ENCODE data around the gene XIAP. TPM values are rescaled to one million over a fixed set of nuclear protein-coding genes. Genes with fewer than 3 reads are reported as not detected.
"Not testable (repeated sequence)": the region's sequence is repeated elsewhere in the genome, so short reads cannot be mapped to it uniquely, and the experiment has no call there.

The XIAP gene
- total RNA-seq, 6 experiments from 2014 or later: 15.4 to 28.0 (median 24.7) TPM

DNA sequence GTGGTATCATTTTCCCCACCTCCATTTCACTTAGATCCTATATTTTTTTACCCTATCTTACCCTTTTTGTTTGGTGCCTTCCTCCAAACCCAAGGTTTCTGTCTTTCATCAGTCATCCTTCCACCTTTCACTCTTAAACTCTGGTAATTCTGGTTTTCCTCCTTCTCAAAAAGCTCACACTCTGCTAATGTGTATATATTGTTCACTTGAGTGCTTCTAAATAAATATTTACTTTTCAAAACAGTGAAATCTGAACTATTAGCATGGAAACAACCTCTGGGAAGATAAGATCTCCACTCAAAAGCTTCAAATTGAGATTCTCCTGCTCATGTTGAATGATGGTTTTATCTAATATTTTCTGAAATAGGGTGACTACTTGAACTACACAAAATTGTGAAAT, 21.5 kb downstream of the XIAP start:
- Histone ChIP-seq H3K36me3 (no peaks in the 10 kb centered on the region), H3K4me1 (no peaks in the 10 kb centered on the region), H3K27me3 (no peaks in the 10 kb centered on the region), H3K27ac (no peak overlapping the region), H3K4me3 (no peak overlapping the region), H3K9me3 (no peaks in the 10 kb centered on the region)
- DNase-seq: no peak
- no peak for ATAC-seq
- intact Hi-C loops (cut with DNase I): no loop called here
- TF ChIP-seq POLR2A (IDR thresholded peaks at IDR 0.05): no peak
- TF ChIP-seq, protein P1, sequence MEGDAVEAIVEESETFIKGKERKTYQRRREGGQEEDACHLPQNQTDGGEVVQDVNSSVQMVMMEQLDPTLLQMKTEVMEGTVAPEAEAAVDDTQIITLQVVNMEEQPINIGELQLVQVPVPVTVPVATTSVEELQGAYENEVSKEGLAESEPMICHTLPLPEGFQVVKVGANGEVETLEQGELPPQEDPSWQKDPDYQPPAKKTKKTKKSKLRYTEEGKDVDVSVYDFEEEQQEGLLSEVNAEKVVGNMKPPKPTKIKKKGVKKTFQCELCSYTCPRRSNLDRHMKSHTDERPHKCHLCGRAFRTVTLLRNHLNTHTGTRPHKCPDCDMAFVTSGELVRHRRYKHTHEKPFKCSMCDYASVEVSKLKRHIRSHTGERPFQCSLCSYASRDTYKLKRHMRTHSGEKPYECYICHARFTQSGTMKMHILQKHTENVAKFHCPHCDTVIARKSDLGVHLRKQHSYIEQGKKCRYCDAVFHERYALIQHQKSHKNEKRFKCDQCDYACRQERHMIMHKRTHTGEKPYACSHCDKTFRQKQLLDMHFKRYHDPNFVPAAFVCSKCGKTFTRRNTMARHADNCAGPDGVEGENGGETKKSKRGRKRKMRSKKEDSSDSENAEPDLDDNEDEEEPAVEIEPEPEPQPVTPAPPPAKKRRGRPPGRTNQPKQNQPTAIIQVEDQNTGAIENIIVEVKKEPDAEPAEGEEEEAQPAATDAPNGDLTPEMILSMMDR (IDR thresholded peaks at IDR 0.05): no peak

DNA sequence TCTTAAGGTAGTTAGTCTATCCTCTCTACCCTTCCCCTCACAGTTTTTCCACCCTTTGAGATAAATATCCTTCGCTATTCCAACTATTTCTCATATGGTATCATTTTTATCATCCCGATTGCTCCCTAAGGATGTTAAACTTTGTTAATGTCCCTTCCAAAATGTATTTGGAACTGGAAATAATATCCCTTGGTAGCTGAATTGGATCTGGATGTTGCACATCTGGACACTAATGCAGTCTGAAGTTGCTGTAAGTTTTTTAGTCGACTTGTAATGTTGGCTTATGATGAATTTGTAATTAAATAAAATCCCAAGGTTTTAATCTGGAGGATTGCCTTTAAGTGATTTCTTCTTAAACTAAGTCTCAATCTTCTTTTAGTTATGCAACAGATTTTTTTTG, 22.5 kb downstream of the XIAP start:
- Histone ChIP-seq H3K27me3 (no peaks in the 10 kb centered on the region), H3K36me3 (no peaks in the 10 kb centered on the region), H3K9me3 (no peaks in the 10 kb centered on the region), H3K27ac (no peak overlapping the region), H3K4me3 (no peak overlapping the region), H3K4me1 (no peaks in the 10 kb centered on the region)
- no peak for ATAC-seq
- 61% methylated on average over 3 of the region's 3 CpGs for WGBS (ENCODE audit: insufficient coverage, low coverage, low lambda C conversion rate, missing lambda C conversion rate)
- no peak for DNase-seq
- TF ChIP-seq, protein P1 (IDR thresholded peaks at IDR 0.05): no peak
- intact Hi-C loops (cut with DNase I): no loop called here

- no peaks in the 10 kb centered on the region for H3K4me1 ChIP-seq
- no peaks in the 10 kb centered on the region for H3K27me3 ChIP-seq
- no peak for DNase-seq
- peaks cover 0 to 6% (median 2%) of the 10 kb centered on the region in 4 donors for H3K36me3 ChIP-seq
- H3K27ac ChIP-seq: no peak overlapping the region
- H3K4me3 ChIP-seq: no peak overlapping the region
- ATAC-seq: peak; percentile 67 to 78 (median 70)
- H3K9me3 ChIP-seq: no peaks in the 10 kb centered on the region
- TF ChIP-seq POLR2A (IDR thresholded peaks at IDR 0.05): no peak
- TF ChIP-seq, protein P1 (IDR thresholded peaks at IDR 0.05): peak; percentile 52 to 67 (median 61)
- intact Hi-C loops (cut with DNase I): no loop called here
Observed at GRCh38 chrX:123884809-123885408, 25.1 kb downstream of the XIAP start.

DNA sequence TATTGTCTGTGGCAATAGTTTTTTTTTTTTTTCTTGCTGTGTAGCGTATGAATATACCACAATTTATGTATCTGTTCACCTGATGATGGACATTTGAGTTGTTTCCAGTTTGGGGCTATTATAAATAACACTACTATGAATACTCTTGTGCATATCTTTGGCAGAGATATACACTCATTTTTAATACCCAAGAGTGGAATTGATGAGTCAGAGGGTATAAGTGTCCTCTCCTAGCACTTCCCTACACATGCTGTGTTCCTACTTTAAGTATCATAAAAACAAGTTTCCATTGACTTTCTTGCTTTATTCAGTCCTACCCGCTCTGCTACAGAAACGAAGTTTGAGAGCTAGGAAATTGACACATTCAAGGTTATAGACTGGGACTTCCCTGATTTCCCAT, 39.8 kb downstream of the XIAP start:
- Histone ChIP-seq H3K27me3 (no peaks in the 10 kb centered on the region), H3K27ac (no peak overlapping the region), H3K4me3 (no peak overlapping the region), H3K4me1 (no peaks in the 10 kb centered on the region), H3K9me3 (no peaks in the 10 kb centered on the region), H3K36me3 (peaks cover 0 to 4% (median 2%) of the 10 kb centered on the region in 4 donors)
- WGBS (ENCODE audit: insufficient coverage, low coverage, low lambda C conversion rate, missing lambda C conversion rate): 66% methylated on average over 3 of the region's 3 CpGs
- TF ChIP-seq, protein P1 (IDR thresholded peaks at IDR 0.05): no peak
- TF ChIP-seq POLR2A (IDR thresholded peaks at IDR 0.05): no peak
- ATAC-seq (no peak), DNase-seq (no peak)
- intact Hi-C loops (cut with DNase I): no loop called here

- ATAC-seq, H3K9me3 ChIP-seq: not testable (repeated sequence)
Observed at GRCh38 chrX:123903261-123903660, 43.4 kb downstream of the XIAP start.

More at GRCh38 chrX:123903261-123903660, 43.4 kb downstream of the XIAP start:
- H3K36me3 ChIP-seq; H3K4me3 ChIP-seq; H3K27me3 ChIP-seq; H3K27ac ChIP-seq; intact Hi-C loops (cut with DNase I); DNase-seq; H3K4me1 ChIP-seq: not testable (repeated sequence)
- WGBS (ENCODE audit: insufficient coverage, low coverage, low lambda C conversion rate, missing lambda C conversion rate): 87% methylated on average over 7 of the region's 7 CpGs
